GM12875 (cell line): ENCODE measurements around the gene ISOC1.

Source experiments
- H3K4me3 ChIP-seq: one replicate; pipeline ENCODE4 v1.5.1; 2011; ENCODE audit warnings: low read depth, low read length, control low read depth
- TF ChIP-seq, protein P1 (sequence below): IDR thresholded peaks from 2 replicates; pipeline ENCODE4 v1.5.1; 2011; ENCODE audit warnings: low read depth, mild to moderate bottlenecking, control low read depth, inconsistent platforms, low read length, moderate library complexity, borderline replicate concordance; ENCODE audit not compliant: insufficient read depth

ISOC1 gene

DNA sequence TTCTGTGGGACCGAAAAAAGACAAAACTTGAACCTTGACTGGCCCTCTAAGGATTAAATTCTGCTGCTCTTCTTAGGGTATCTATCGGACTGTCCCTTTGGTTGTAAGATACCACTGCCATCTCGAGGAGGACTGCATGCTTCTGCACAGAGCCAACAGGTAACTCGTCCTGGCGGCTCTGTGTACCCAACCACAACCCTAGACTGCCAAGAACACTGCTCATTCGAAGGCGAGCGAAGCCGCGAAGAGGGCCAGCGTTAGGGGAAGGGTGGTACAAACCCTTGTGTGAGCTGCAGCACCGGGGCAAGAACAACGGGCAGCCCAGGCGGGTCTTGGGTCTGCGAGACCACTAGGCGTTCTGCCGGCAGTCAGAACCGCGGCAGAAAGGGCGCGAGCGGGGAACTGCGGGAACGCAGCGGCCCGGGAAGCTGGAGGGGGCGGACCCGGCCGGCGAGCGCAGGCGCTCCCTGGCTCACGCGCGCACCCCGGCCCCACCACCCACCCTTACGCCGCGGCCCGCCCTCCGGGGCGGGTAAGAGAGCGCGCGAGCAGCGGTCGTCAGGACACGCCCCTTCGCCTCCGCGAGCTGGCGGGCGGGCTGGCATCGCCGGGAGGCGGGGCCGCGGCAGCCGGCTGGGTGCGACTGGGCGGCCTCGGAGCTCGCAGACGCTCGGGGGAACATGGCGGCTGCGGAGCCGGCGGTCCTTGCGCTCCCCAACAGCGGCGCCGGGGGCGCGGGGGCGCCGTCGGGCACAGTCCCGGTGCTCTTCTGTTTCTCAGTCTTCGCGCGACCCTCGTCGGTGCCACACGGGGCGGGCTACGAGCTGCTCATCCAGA lies at the start of gene ISOC1:
TSS of gene ISOC1 (plus strand) at position 663 of the 837 bp plus-strand sequence. CDS start at position 681, 18 bp downstream.
- H3K4me3 ChIP-seq = peak within 1 kb of the TSS; percentile 87
- TF ChIP-seq, protein P1, sequence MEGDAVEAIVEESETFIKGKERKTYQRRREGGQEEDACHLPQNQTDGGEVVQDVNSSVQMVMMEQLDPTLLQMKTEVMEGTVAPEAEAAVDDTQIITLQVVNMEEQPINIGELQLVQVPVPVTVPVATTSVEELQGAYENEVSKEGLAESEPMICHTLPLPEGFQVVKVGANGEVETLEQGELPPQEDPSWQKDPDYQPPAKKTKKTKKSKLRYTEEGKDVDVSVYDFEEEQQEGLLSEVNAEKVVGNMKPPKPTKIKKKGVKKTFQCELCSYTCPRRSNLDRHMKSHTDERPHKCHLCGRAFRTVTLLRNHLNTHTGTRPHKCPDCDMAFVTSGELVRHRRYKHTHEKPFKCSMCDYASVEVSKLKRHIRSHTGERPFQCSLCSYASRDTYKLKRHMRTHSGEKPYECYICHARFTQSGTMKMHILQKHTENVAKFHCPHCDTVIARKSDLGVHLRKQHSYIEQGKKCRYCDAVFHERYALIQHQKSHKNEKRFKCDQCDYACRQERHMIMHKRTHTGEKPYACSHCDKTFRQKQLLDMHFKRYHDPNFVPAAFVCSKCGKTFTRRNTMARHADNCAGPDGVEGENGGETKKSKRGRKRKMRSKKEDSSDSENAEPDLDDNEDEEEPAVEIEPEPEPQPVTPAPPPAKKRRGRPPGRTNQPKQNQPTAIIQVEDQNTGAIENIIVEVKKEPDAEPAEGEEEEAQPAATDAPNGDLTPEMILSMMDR = 0 out of 2 replicates have a peak, but pooled peaks have one; percentile 3

DNA sequence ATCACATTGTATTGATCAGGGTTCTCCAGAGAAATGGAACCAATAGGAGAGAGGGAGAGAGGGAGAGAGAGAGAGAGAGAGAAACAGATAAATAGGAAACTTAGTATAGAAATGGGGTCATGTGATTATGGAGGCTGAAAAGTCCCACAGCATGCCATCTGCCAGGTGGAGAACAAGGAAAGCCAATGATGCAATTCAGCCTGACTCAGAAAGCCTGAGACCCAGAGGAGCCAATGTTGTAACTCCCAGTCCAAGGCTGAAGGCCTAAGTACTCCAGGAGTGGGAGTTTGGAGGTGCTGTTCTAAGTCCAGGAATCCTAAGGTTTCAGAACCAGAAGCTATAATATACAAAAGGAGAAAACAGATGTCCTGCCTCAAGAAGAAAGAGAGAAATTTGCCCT lies 48.4 kb upstream of the ISOC1 start:
- TF ChIP-seq, protein P1 = no peak
- no peak overlapping the region for H3K4me3 ChIP-seq

DNA sequence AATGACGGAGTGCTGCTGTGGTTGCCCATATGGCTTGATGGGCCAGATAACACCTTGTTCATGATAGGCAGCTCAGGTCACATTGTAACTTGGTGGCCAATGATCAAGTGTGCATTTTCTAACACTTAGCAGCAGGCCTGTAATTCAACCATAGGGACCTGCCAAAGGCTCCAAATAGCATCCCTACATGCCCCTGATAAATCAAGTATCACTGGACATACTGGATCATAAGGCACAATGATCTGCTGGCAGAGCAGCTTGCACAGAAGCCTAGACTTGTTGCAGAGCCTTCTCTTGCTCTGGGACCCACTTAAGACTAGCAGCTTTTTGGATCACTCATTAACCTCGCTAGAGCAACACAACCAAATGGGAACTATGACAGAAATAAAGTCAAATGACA lies 46.0 kb upstream of the ISOC1 start:
- TF ChIP-seq, protein P1 = no peak

DNA sequence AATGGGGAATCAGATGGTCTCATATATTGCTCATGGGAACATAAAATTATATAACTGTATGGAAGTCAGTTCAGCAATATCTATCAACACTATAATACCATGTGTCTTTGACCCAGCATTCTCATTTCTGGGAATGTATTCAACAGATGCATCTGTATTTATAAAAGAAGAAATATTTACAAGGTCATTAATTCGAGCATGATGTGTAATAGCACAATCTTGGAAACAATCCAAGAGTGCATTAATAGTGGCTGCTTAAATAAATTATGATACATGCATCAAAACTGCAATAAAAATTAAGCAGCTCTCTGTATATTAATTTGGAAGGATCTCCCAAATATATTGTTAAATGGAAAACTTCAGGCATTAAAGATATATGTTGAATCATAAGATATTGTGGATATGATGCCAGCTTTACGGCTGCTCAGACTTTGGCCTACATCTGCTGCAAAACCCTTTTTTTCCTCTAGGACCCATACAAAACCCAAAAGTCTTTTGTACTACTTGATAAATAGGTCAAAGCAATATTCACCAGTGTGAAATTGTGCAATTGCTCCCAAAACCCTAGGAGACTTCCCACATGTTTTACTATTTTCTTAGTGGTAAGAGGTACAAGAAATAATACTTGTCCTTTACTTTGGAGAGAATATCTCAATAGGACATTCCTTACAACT lies 45.3 kb upstream of the ISOC1 start:
- TF ChIP-seq, protein P1 = no peak
- H3K4me3 ChIP-seq = no peak overlapping the region

More for the DNA sequence above, 46.0 kb upstream of the ISOC1 start:
- H3K4me3 ChIP-seq = no peak overlapping the region

DNA sequence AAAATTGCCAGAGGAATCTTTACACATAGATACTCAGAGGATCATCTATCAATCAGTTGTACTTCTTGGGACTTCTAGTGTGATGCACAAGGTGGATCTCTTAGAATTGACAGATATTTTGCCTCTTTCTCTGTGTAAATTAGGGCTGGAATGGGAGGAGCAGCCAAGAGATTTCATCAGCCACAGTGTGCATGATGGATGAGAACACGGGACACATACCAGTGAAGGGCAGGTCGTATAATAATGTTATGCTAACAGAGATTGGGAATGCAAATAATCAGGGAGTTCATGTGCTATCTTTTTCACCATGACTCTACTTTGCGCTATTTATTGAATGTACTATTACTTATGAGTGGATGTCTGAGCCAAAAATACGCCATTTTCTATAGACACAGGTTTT lies 43.3 kb upstream of the ISOC1 start:
- TF ChIP-seq, protein P1 = no peak
- no peak overlapping the region for H3K4me3 ChIP-seq

DNA sequence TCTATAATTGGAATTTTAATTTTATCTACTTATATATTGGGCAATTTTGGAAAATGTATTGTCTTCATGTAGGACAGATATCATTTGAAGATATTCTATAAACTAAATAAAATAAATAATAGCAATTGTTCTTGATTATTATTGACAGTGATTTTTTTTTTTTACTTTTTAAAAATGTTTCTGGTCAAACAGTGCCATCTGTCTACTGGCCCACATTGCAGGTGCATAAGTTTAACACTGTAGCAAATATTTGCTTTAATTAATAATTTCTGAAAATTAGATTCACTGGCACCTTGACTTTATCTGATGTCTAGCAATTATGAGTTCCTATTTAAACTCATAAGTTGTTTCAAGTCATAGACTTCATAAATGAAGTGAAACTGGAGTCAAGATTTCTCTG lies 41.1 kb upstream of the ISOC1 start:
- TF ChIP-seq, protein P1 = no peak
- no peak overlapping the region for H3K4me3 ChIP-seq
